GM18520 (cell line): ENCODE data around the gene PDIA3.
"Not testable (repeated sequence)": the region's sequence is repeated elsewhere in the genome, so short reads cannot be mapped to it uniquely, and the experiment has no call there.

Source experiments
- ATAC-seq: cut with Tn5 transposase; IDR thresholded peaks from one replicate; pipeline ENCODE4 v1.9.1; 2021; ENCODE audit not compliant: unreplicated experiment

The PDIA3 gene

DNA sequence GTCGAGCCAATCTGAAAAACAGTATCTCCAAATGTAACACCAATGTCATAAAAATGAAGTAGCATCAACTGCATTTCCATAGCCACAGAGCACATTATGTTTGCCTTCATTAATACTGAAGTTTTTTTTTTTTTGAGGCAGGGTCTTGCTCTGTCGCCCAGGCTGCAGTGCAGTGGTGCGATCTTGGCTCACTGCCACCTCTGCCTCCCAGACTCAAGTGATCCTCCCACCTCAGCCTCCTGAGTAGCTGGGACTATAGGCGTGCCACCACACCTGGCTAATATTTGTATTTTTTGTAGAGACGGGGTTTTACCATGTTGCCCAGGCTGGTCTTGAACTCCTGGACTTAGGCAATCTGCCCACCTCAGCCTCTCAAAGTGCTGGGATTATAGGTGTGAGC is 68.8 kb downstream of the PDIA3 start:
- not testable (repeated sequence) for ATAC-seq

DNA sequence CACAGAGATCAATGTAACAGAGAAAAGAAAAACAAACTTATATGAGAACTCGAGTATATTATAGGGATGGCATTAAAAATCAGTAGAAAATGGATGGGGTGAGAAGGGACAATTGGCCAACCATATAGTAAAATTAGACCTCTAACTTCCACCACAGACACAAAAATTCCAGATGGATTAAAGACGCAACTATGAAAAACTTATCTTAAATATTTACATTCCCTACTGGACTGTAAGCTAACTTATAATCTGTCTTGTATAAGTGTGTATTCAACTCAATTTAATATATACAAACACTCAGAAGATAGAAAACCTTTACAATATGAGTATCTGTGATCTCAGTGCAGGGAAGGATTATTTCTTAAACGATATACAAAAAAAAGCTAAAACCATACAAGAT is 75.3 kb downstream of the PDIA3 start:
- ATAC-seq = no peak
